ENCODE data around the gene TULP1.
A peak's percentile ranks its signal among the peaks of the same experiment; 100 is the strongest.

The TULP1 gene

DNA sequence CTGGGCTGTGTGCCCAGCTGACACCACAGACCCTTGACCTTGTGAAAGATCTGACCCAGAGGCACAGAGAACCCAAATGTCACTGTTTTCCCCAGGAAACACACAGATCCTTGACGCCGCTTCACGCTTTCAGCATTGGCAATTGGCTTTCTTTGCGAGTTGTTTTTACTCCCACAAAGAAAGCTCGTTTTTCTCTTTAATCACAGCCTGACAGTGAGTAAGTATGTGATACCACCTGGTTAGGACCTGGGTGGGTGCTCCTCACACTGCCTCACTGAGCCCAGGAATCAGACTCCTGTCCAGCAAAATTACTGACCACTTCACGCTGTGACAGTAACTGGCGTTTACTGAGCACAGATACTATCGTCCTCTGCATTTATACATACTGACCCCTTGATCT is 31.5 kb downstream of the TULP1 start:
- DNase-seq = no peak

DNA sequence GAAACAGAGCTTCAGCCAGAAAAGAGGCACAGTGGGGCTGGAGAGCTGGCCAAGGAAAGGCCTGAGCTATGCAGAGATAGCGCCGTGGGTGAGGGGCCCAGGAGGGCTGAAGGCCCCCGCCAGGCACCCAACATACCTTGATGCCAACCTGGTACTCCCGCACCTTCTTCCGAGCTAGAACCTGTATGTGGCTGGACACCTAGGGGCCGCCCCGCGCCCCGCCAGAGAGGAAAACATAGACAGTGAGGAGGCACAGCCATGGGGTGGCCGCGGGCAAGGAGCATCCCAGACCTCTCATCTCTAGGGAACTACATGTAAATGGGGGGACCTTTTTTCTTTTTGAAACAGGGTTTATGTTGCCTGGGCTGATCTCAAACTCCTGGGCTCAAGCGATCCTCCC is 32.5 kb downstream of the TULP1 start:
- DNase-seq = no peak

- no peak for DNase-seq
Measured at GRCh38 chr6:35478259-35478658, 34.4 kb downstream of the TULP1 start.

- no peak for DNase-seq
Measured at GRCh38 chr6:35477551-35478179, 35.0 kb downstream of the TULP1 start.

- no peak for DNase-seq
Measured at GRCh38 chr6:35477028-35477427, 35.7 kb downstream of the TULP1 start.

- no peak for DNase-seq
Measured at GRCh38 chr6:35476004-35476403, 36.7 kb downstream of the TULP1 start.

DNA sequence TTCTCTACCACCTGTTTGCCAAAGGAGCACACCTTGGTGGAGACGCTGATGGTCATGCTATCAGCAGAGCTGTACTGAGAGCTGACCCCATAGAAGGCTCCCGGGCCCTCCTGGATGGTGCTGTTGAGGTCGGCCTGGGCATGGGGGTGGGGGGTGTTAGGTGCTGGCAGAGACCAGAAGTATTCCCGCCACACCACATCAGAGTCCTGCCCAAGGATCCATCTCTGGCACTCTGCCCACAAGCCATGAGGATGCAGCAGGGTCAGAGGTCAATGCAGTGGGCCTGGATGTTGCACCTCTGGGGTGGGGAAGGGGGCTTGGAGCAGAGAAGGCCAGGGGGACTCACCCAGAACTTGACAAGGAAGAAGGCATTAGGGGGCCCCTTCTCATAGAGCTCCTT is 37.1 kb downstream of the TULP1 start:
- DNase-seq = no peak

DNA sequence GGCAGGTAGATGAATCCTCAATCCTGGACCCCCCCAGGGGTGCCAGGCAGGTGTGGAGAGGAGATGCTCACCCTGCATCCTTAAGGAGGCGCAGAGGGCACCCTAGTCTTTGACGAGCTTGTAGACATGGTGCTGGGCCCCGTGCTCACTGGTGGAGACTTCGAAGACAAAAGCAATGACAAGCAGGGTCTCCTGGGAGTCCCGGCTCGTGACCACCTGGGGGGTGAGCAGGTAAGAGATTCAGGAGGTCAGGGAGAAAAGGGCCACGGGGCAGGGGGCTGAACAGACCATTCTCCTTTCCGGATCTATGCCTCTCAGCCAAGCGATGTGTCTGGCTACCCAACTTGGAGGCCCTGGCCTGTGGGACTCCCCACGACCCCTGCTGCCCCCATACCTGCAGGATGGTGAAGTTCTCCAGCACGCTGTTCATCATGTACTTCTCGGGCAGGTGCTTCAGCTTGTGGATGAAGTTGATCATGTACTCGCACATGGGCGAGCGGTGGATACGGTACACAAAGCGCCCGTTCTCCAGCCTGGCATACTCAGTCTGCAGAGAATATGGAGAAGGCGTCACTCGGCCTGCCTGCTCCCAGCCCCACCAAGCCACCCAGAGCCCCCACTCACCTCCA is 37.6 kb downstream of the TULP1 start:
- no peak for DNase-seq

DNA sequence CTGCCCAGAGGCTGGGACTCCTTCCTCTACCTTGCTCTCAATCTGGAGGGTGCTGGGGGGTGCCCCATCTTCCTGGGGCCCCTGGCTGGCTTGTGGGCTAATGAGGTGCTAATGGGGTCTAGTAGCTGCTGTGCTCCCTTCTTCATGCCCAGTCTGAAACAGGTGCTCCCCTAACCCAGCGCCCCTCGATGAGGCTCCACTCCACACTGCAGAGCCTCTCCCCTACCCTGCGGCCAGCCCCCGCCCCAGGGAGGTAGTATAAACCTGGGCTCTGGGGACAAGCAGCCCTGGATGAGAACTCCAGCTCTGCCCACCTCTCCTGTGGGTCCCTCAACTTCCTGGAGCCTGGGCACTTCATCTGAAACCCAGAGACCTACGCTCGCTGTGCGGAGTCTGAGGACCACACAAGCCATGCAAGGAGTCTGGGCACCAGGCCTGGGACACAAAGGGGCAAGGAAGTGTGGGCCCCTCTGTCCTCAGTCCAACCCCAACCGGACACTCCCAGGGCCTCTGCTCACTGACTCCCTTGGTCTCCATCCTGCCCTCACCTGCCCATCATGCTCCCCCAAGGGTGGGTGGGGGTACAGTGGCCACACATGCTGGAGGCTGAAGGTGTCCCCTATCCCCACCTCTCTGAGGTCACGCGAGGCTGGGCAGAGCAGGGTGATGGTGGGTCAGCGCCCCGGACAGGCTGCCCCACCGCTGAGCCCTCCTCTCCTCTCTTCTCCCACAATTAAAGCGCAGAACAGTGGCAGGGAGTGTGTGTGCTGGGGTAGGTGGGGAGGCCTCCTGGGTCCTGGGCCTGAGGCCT is 38.4 kb downstream of the TULP1 start:
- DNase-seq = no peak

DNA sequence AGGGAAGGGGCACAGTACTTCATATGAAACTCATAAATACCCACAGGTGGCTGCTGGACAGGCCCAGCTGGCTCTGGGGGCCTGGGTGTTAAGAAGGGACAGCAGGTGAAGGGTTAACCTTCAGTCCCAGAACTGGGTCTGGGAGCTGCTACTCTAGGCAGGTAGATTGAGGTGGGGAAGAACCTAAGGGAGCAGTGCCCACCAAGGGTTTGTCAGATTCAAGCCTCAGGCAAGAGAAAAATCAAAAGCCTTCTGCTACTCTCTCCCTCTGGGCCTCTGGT is 38.9 kb downstream of the TULP1 start:
- DNase-seq = no peak

DNA sequence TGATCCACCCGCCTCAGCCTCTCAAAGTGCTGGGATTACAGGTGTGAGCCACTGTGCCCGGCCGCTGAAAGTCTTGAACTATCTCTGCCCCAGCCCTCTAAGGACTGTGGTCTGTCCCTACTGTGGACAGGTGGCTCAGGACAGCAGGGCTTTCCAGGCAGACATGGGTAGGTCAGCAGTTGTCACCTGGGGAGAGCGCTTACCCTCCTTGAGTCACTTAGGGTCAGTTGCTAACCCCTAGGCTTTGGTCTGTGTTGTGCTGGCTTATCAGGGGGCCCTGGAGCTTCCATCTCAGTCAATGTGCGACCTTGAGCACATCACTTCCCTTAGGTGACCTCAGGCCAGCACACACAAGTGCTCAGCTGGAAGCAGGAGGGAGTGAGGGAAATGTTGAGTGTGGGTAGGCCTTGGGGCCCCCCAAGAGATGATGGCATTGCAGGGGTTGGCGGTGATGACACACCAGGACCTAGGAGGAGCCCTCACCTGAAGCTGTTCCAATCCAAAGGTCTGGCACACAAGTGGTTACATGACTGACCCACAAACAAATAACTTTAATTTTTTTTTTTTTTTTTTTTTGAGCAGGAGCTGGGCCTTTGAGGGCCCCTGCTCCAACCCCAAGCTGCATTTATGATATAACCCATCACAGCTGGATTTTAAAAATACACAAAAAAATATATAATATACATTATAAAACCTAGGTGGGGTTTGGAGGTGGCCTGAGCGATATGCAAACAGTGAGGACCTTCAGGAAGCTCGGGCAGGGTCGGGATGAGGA is 39.4 kb downstream of the TULP1 start:
- DNase-seq = no peak

DNA sequence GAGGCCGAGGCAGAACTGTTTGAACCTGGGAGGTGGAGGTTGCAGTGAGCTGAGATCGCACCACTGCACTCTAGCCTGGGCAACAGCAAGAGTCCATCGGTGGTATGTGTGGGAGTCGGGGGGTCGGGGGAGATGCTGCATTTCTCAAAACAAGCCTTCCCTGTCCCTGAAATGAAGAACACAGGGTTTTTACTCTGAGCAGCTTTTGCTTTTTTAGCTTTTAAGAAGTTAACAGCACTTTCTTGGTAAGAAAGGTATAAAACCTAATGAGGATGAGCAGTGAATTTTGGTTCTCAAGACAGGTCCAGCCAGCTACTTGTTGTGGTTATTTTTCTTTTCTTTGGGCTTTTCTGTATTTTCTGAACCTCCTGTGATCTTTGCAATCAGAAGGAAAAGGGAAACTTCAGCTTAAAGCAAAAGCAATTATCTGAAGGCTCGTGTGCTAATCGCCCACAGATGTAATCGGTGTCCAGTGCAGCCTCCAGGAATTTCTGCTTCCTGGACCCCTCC is 40.8 kb downstream of the TULP1 start:
- DNase-seq = no peak

DNA sequence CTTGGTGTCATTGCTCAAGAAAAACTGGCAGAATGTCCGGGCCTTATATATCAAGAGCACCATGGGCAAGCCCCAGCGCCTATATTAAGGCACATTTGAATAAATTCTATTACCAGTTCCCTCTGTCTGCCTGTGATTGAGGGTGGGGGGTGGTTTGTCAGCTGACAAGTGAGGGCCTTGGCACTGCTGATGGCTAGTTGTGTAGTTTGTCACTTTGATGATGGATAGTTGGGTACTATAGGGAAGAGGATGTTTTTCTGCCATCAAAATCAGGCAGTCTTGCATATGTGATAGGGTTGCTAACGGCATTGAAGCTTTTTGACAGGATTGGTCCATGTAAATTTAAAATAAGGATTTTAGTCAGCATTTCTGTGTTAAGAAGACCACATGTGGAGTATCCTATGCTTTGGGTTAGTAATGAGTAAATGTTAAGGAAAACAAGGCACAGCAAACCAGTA is 42.0 kb downstream of the TULP1 start:
- DNase-seq = no peak

DNA sequence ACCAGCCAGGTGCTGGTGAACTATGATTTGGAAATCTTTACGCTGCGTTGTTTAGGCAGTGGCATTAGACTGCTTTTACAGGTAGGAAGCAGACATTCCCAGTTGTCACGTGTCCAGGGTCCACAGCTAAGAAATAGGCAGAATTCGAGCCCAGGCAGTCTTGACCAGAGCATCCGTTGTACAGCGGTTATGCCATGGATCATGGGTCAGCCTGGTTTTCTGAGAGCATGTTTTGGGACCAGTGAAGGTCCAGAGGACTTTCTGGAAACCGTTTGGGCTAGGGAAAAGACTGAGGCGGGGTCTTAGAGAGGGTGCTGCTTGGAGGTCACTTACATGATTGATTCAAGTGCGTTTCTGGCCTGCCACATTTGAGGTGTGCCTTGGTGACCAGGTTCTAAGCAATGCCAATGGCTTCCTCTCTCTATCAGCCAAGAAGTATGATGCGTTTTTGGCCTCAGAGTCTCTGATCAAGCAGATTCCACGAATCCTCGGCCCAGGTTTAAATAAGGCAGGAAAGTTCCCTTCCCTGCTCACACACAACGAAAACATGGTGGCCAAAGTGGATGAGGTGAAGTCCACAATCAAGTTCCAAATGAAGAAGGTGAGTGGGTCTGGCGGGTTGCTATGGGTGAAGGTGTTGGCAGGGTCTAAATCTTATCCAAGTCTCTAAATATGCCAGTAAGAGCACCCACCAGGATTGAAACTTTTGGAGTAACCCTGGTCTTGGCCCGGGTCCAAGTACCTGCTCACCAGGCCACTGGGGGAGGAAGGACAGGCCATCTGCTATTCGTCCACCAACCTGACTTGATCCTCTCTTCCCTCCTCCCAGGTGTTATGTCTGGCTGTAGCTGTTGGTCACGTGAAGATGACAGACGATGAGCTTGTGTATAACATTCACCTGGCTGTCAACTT is 42.7 kb downstream of the TULP1 start:
- no peak for DNase-seq

DNA sequence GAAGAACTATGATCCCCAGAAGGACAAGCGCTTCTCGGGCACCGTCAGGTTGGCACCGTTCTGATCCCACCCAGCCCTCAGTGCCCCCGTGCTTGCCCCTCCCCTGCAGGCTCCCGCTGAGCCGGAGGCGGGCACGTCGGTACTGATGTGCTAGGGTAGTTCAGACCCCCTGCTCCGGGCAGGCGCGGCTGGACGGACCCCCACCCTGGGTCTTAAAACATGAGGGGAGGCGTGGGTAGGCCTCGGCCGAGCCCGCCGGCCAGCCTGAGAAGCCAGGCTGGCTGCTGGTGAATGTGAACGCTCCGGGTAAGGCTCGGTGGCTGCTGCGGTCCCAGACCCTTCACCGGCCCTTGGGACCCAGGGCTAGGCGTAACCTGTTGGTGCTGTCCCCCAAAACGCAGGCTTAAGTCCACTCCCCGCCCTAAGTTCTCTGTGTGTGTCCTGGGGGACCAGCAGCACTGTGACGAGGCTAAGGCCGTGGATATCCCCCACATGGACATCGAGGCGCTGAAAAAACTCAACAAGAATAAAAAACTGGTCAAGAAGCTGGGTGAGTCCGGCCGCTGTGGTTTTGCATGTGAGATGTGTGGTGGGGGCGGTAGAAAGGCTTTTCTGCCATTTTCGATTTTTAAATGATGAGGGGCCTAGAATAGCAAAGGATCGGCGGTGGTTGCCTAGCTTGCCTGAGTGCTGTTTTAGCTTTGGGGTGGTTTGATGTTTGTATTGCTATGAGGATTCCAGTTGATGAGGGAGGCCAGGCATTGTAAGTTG is 43.5 kb downstream of the TULP1 start:
- DNase-seq = no peak

GRCh38 chr6:35468181-35468979 is 44.3 kb downstream of the TULP1 start, which contains the start of gene RPL10A:
RPL10A (plus strand) TSS chr6:35468401; CDS start chr6:35468435, 34 bp downstream.
- peak; percentile 91 to 92 for DNase-seq

DNA sequence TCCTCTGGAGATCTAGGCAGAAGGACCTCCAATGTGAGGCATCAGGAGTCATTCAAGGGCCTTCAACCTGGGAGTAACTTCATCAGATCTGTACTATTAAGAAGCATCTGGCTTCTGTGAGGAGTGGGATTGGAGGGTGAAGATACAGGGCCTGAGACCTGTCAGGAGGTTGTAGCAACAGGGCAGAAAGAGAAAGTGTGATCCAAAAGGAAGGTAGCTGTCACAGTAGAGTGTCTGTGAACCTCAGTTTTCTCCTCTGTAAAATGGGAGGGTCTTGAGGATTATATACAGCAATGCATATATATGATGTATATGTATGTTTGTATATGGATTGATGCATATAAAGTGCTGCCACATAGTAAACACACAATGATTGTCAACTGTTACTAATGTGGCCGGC is 47.0 kb downstream of the TULP1 start:
- DNase-seq = no peak

GRCh38 chr6:35463292-35463691 is 49.4 kb downstream of the TULP1 start:
- no peak for DNase-seq

GRCh38 chr6:35461270-35461669 is 51.4 kb downstream of the TULP1 start:
- DNase-seq = no peak

GRCh38 chr6:35457907-35458306 is 54.8 kb downstream of the TULP1 start:
- no peak for DNase-seq
